ENCODE results near the gene C16orf92. TPM values are rescaled to one million over a fixed set of nuclear protein-coding genes. Genes with fewer than 3 reads are reported as not detected.

C16orf92 gene
- total and polyA plus RNA-seq, 2 of the 13 experiments (the other 11 are each of a cell fraction or from before 2014, with no cell fraction given) = not detected

- no peak for TF ChIP-seq KIAA2018 (CRISPR knock-in tag; IDR thresholded peaks at IDR 0.05; ENCODE audit: borderline replicate concordance)
- TF ChIP-seq, protein P1, sequence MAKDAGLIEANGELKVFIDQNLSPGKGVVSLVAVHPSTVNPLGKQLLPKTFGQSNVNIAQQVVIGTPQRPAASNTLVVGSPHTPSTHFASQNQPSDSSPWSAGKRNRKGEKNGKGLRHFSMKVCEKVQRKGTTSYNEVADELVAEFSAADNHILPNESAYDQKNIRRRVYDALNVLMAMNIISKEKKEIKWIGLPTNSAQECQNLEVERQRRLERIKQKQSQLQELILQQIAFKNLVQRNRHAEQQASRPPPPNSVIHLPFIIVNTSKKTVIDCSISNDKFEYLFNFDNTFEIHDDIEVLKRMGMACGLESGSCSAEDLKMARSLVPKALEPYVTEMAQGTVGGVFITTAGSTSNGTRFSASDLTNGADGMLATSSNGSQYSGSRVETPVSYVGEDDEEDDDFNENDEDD (CRISPR knock-in tag; IDR thresholded peaks at IDR 0.05; ENCODE audit: borderline replicate concordance) = peak; percentile 100
- peak; percentile 97 for TF ChIP-seq BORCS8-MEF2B (CRISPR knock-in tag; IDR thresholded peaks at IDR 0.05)
- TF ChIP-seq SIN3B (IDR thresholded peaks at IDR 0.05; ENCODE audit: low read length) = peak; percentile 77
- TF ChIP-seq YEATS2 (CRISPR knock-in tag; IDR thresholded peaks at IDR 0.05; ENCODE audit: borderline replicate concordance) = peak; percentile 99
- TF ChIP-seq ZBTB7A (CRISPR knock-in tag; IDR thresholded peaks at IDR 0.05) = peak; percentile 88
- TF ChIP-seq FOSL2 (CRISPR knock-in tag; IDR thresholded peaks at IDR 0.05) = peak; percentile 66
- TF ChIP-seq SNAI1 (CRISPR knock-in tag; IDR thresholded peaks at IDR 0.05; ENCODE audit: borderline replicate concordance) = peak; percentile 52
- TF ChIP-seq GATAD2A (CRISPR knock-in tag; IDR thresholded peaks at IDR 0.05) = peak; percentile 61
- TF ChIP-seq ERF (CRISPR knock-in tag; IDR thresholded peaks at IDR 0.05) = peak; percentile 97
- peak; percentile 87; the same call in 1 of the 2 replicates for TF ChIP-seq ZNF839 (CRISPR knock-in tag; IDR thresholded peaks at IDR 0.05; ENCODE audit: borderline replicate concordance)
- peak; percentile 69; the same call in 1 of the 2 replicates for TF ChIP-seq ZNF572 (CRISPR knock-in tag; IDR thresholded peaks at IDR 0.05)
- TF ChIP-seq ZNF44 (CRISPR knock-in tag; IDR thresholded peaks at IDR 0.05) = peak; percentile 93
- TF ChIP-seq, protein P2, sequence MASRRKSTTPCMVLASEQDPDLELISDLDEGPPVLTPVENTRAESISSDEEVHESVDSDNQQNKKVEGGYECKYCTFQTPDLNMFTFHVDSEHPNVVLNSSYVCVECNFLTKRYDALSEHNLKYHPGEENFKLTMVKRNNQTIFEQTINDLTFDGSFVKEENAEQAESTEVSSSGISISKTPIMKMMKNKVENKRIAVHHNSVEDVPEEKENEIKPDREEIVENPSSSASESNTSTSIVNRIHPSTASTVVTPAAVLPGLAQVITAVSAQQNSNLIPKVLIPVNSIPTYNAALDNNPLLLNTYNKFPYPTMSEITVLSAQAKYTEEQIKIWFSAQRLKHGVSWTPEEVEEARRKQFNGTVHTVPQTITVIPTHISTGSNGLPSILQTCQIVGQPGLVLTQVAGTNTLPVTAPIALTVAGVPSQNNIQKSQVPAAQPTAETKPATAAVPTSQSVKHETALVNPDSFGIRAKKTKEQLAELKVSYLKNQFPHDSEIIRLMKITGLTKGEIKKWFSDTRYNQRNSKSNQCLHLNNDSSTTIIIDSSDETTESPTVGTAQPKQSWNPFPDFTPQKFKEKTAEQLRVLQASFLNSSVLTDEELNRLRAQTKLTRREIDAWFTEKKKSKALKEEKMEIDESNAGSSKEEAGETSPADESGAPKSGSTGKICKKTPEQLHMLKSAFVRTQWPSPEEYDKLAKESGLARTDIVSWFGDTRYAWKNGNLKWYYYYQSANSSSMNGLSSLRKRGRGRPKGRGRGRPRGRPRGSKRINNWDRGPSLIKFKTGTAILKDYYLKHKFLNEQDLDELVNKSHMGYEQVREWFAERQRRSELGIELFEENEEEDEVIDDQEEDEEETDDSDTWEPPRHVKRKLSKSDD (CRISPR knock-in tag; IDR thresholded peaks at IDR 0.05; ENCODE audit: low read depth) = peak; percentile 87
- TF ChIP-seq ZNF605 (CRISPR knock-in tag; IDR thresholded peaks at IDR 0.05) = peak; percentile 99
- TF ChIP-seq NFKB2 (CRISPR knock-in tag; IDR thresholded peaks at IDR 0.05; ENCODE audit: borderline replicate concordance) = peak; percentile 98
- 0 out of 2 replicates have a peak, but pooled peaks have one; percentile 46 for TF ChIP-seq ZNF549 (CRISPR knock-in tag; IDR thresholded peaks at IDR 0.05)
- TF ChIP-seq TAF1 (CRISPR knock-in tag; IDR thresholded peaks at IDR 0.05) = peak; percentile 55; the same call in 1 of the 2 replicates
- no peak for TF ChIP-seq HMGA1 (CRISPR knock-in tag; conservative IDR thresholded peaks at IDR 0.05)
Measured at GRCh38 chr16:30052671-30053372, 29.8 kb downstream of the C16orf92 start (continued).
